Urinary bladder (tissue), 4 donors: ENCODE data around the gene SMYD3. TPM values are rescaled to one million over a fixed set of nuclear protein-coding genes. Genes with fewer than 3 reads are reported as not detected.
"Not testable (repeated sequence)": the region's sequence is repeated elsewhere in the genome, so short reads cannot be mapped to it uniquely, and the experiment has no call there.

ENCODE experiments used
- DNase-seq: peaks from one replicate; pipeline ENCODE4 v3.0.0-alpha.2; 2015; ENCODE audit errors: extremely low spot score
- H3K27ac ChIP-seq: one replicate; pipeline ENCODE4 v1.5.1; 2013; ENCODE audit warnings: low read depth, mild to moderate bottlenecking, moderate library complexity
- H3K36me3 ChIP-seq: one replicate; pipeline ENCODE4 v1.6.1; 2013; ENCODE audit warnings: mild to moderate bottlenecking, moderate library complexity; ENCODE audit not compliant: insufficient read depth
- H3K4me1 ChIP-seq: one replicate; pipeline ENCODE4 v1.6.1; 2013; ENCODE audit warnings: mild to moderate bottlenecking, moderate library complexity; ENCODE audit not compliant: insufficient read depth
- H3K4me3 ChIP-seq: one replicate; pipeline ENCODE4 v1.5.1; 2013; ENCODE audit warnings: low read depth, low read length
- WGBS: extraction: QIAGEN DNeasy Blood & Tissue Kit; methylation state at CpG from one replicate; pipeline ENCODE4 v1.1.7; 2013; 5-methylcytosine and 5-hydroxymethylcytosine counted together
- polyA plus RNA-seq: library from polyadenylated mRNA; stranded (reverse); fragments of 200-250 nt; gene quantifications from one replicate; pipeline ENCODE4 v1.2.3, GENCODE V29; 2013
- total RNA-seq: library from RNA; depleted of rRNA; stranded (reverse); fragments of >200 nt; gene quantifications from one replicate; pipeline ENCODE4 v1.2.3, GENCODE V29; 2014
- donor health status: healthy with polysubstance abuse.
- donor health status: healthy.

SMYD3 gene
- total and polyA plus RNA-seq, 2 donors = 18.2 to 44.6 TPM

- WGBS = 85% methylated on average over 2 of the region's 2 CpGs
- H3K36me3 ChIP-seq = no peaks in the 10 kb centered on the region
- no peak for DNase-seq
- H3K4me3 ChIP-seq = no peak overlapping the region
- H3K4me1 ChIP-seq = no peaks in the 10 kb centered on the region
- no peak overlapping the region for H3K27ac ChIP-seq
Observed at GRCh38 chr1:246074421-246074820, 432.7 kb downstream of the SMYD3 start.

- Histone ChIP-seq H3K27ac (no peak overlapping the region), H3K4me1 (no peaks in the 10 kb centered on the region), H3K36me3 (no peaks in the 10 kb centered on the region), H3K4me3 (no peak overlapping the region)
- no peak for DNase-seq
- WGBS = 88% methylated on average over 5 of the region's 5 CpGs
Observed at GRCh38 chr1:246072456-246072955, 434.6 kb downstream of the SMYD3 start.

GRCh38 chr1:246071981-246072380 is 435.1 kb downstream of the SMYD3 start:
- 69% methylated on average over 14 of the region's 15 CpGs for WGBS
- not testable (repeated sequence) for H3K4me1 ChIP-seq

GRCh38 chr1:246071561-246071960 is 435.5 kb downstream of the SMYD3 start:
- 67% methylated on average over 11 of the region's 11 CpGs for WGBS
- H3K4me1 ChIP-seq, H3K27ac ChIP-seq, DNase-seq, H3K4me3 ChIP-seq, H3K36me3 ChIP-seq: not testable (repeated sequence)

More at GRCh38 chr1:246071981-246072380, 435.1 kb downstream of the SMYD3 start:
- not testable (repeated sequence) for H3K27ac ChIP-seq, H3K4me3 ChIP-seq, H3K36me3 ChIP-seq, DNase-seq

GRCh38 chr1:246069581-246069980 is 437.5 kb downstream of the SMYD3 start:
- Histone ChIP-seq H3K36me3 (no peaks in the 10 kb centered on the region), H3K4me1 (no peaks in the 10 kb centered on the region), H3K27ac (no peak overlapping the region), H3K4me3 (no peak overlapping the region)
- no peak for DNase-seq
- WGBS = 90% methylated on average over 6 of the region's 6 CpGs

- WGBS = 71% methylated on average over 7 of the region's 7 CpGs
- Histone ChIP-seq H3K4me1 (no peaks in the 10 kb centered on the region), H3K27ac (no peak overlapping the region), H3K4me3 (no peak overlapping the region), H3K36me3 (no peaks in the 10 kb centered on the region)
- no peak for DNase-seq
Observed at GRCh38 chr1:246068619-246069509, 438.2 kb downstream of the SMYD3 start.

- H3K4me3 ChIP-seq = no peak overlapping the region
- no peak overlapping the region for H3K27ac ChIP-seq
- no peaks in the 10 kb centered on the region for H3K36me3 ChIP-seq
- no peak for DNase-seq
- no peaks in the 10 kb centered on the region for H3K4me1 ChIP-seq
- WGBS = 80% methylated on average over 3 of the region's 3 CpGs
Observed at GRCh38 chr1:246068217-246068512, 438.9 kb downstream of the SMYD3 start.

- WGBS = 74% methylated on average over 18 of the region's 18 CpGs
- no peaks in the 10 kb centered on the region for H3K4me1 ChIP-seq
- DNase-seq = no peak
- H3K27ac ChIP-seq = no peak overlapping the region
- H3K4me3 ChIP-seq = no peak overlapping the region
- H3K36me3 ChIP-seq = no peaks in the 10 kb centered on the region
Observed at GRCh38 chr1:246067432-246068216, 439.5 kb downstream of the SMYD3 start.

- Histone ChIP-seq H3K4me1 (no peaks in the 10 kb centered on the region), H3K36me3 (no peaks in the 10 kb centered on the region), H3K27ac (no peak overlapping the region), H3K4me3 (no peak overlapping the region)
- WGBS = 85% methylated on average over 3 of the region's 3 CpGs
- DNase-seq = no peak
Observed at GRCh38 chr1:246066573-246066972, 440.5 kb downstream of the SMYD3 start.

- no peaks in the 10 kb centered on the region for H3K36me3 ChIP-seq
- 90% methylated on average over 3 of the region's 3 CpGs for WGBS
- DNase-seq = no peak
- H3K27ac ChIP-seq = no peak overlapping the region
- H3K4me1 ChIP-seq = no peaks in the 10 kb centered on the region
- H3K4me3 ChIP-seq = no peak overlapping the region
Observed at GRCh38 chr1:246065592-246065991, 441.5 kb downstream of the SMYD3 start.

GRCh38 chr1:246064891-246065290 is 442.2 kb downstream of the SMYD3 start:
- 81% methylated on average over 3 of the region's 3 CpGs for WGBS
- Histone ChIP-seq H3K36me3 (no peaks in the 10 kb centered on the region), H3K4me1 (no peaks in the 10 kb centered on the region), H3K27ac (no peak overlapping the region), H3K4me3 (no peak overlapping the region)
- no peak for DNase-seq

GRCh38 chr1:246063013-246063616 is 444.0 kb downstream of the SMYD3 start:
- Histone ChIP-seq H3K27ac (no peak overlapping the region), H3K4me3 (no peak overlapping the region), H3K36me3 (no peaks in the 10 kb centered on the region), H3K4me1 (no peaks in the 10 kb centered on the region)
- WGBS = 82% methylated on average over 5 of the region's 5 CpGs
- DNase-seq = no peak

GRCh38 chr1:246058466-246058865 is 448.6 kb downstream of the SMYD3 start:
- H3K27ac ChIP-seq = no peak overlapping the region
- 61% methylated on average over 3 of the region's 3 CpGs for WGBS
- no peak overlapping the region for H3K4me3 ChIP-seq
- H3K4me1 ChIP-seq = no peaks in the 10 kb centered on the region
- no peaks in the 10 kb centered on the region for H3K36me3 ChIP-seq
- DNase-seq = no peak
